IgD-negative memory B cell (primary cell): ENCODE results near the gene KIF2A. TPM values are rescaled to one million over a fixed set of nuclear protein-coding genes. Genes with fewer than 3 reads are reported as not detected.

ENCODE experiments used
- H3K27ac Mint-ChIP-seq, 3 donors: one replicate each; pipeline ENCODE4 v1.8.0; 2020 to 2022; ENCODE audit warnings: mild to moderate bottlenecking in 3 of 3, mixed read lengths in 3 of 3, moderate library complexity in 1 of 3
- H3K27me3 Mint-ChIP-seq: one replicate; pipeline ENCODE4 v1.8.0; 2021; ENCODE audit warnings: mixed read lengths
- H3K36me3 Mint-ChIP-seq: one replicate; pipeline ENCODE4 v1.8.0; 2020; ENCODE audit warnings: mild to moderate bottlenecking, mixed read lengths
- H3K4me1 Mint-ChIP-seq, 3 donors: one replicate each; pipeline ENCODE4 v1.8.0; 2020 to 2022; ENCODE audit warnings: mixed read lengths in 3 of 3, mild to moderate bottlenecking in 1 of 3
- H3K4me3 Mint-ChIP-seq, 4 donors: one replicate each; pipeline ENCODE4 v1.8.0; 2020 to 2022; ENCODE audit warnings: mild to moderate bottlenecking in 4 of 4, mixed read lengths in 4 of 4, moderate library complexity in 3 of 4
- H3K9me3 Mint-ChIP-seq, 3 donors: one replicate each; pipeline ENCODE4 v1.8.0; 2020 to 2021; ENCODE audit warnings: mixed read lengths in 3 of 3, mild to moderate bottlenecking in 1 of 3
- polyA plus RNA-seq: library from polyadenylated mRNA; unstranded; fragments of 300-500 nt; fragmentation: Illumina TruSeq; gene quantifications from one replicate; pipeline ENCODE4 v1.2.3, GENCODE V29; 2021

The KIF2A gene
- polyA plus RNA-seq, 1 donor from 2014 or later: 61.1 TPM

DNA sequence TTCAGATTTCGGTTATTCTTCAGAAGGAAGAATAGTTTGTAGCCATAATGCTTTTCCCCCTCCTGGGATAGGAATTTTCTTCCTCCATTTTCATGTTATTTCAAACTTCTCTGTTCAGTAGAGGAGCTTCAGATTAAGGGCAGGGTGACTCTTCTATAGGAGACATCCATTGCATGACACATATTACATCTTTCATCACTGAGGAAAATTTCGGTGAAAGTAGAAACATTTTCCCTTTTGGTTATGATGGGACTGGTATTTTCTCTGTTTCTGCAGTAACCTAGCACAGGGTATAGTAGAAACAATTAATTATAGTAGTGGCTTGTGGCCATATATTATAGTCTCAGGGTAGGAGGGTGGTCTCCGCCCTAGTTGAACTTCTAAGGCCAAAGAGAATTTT is 107.7 kb downstream of the KIF2A start:
- Mint-ChIP-seq H3K36me3 (no peaks in the 10 kb centered on the region), H3K4me1 (peaks cover 15 to 19% (median 15%) of the 10 kb centered on the region in 3 donors), H3K27me3 (peaks cover 4% of the 10 kb centered on the region), H3K4me3 (peak overlapping the region; percentile 93 to 95 (median 94)), H3K27ac (peak overlapping the region in 2 of 3 donors; percentile 61 to 92), H3K9me3 (no peaks in the 10 kb centered on the region)

DNA sequence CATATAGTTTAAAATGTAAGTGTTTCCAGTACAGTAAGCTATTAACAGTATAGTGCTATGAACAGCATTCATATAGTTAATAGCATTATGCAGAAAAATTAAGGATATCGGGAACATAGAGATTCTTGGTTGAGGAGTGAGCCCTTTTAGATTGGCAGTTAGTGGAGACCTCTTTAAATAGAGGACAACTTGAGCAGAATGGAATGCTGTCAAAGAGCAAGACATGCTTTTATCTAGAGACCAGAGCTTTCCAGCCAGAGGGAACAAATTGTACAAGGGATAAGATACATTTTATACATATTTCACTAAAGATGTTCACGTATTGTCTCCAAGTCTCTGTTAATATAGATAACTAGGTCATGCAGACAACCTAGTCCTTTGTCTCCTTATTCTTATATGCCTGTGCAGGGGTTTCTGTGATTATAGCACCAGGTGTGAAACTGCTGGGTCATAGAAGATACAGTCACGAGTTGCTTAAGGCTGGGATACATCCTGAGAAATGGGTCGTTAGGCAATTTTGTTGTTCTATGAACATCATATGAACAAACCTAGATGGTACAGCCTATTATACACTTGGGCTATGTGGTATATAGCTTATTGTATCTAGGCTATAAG is 112.6 kb downstream of the KIF2A start:
- Mint-ChIP-seq H3K36me3 (peaks cover under 1% of the 10 kb centered on the region), H3K27me3 (no peaks in the 10 kb centered on the region), H3K4me3 (peak overlapping the region in 1 of 4 donors; percentile 44), H3K27ac (no peak overlapping the region), H3K4me1 (peaks cover 10 to 17% (median 12%) of the 10 kb centered on the region in 3 donors), H3K9me3 (no peaks in the 10 kb centered on the region)

DNA sequence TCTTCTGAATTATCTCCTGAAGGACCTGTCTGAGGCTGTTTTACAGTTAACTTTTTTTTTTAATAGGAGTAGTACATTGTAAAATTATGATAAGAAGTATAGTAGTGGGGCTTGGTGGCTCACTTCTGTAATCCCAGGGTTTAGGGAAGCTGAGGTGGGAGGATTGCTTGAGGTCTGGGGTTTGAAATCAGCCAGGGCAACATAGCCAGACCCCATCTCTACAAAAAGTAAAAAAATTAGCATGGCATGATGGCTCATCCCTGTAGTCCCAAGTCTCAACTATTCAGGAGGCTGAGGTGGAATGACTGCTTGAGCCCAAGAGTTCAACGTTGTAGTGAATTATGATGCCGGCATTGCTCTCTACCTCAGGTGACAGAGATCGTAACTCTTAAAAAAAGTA is 113.6 kb downstream of the KIF2A start:
- no peaks in the 10 kb centered on the region for H3K27me3 Mint-ChIP-seq
- peaks cover 4% of the 10 kb centered on the region for H3K36me3 Mint-ChIP-seq
- no peak overlapping the region for H3K27ac Mint-ChIP-seq

DNA sequence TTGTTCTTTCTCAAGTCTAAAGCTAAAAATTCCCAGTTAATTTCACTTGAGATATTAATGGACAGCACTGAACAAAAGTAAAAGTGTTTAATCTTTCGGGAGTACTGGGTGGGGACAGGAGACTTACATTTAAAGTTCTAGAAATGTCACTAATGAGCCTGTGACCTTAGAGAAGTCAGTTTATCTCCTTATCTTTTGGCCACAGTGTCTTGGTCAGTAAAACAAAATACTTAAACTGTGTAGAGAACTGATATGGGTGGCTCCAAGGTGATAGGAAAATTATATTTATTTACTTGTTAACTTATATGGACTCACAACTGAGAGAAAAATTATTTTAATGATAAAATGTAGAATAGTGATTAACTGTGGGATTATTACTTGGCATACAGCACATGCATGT is 115.4 kb downstream of the KIF2A start:
- peaks cover 4% of the 10 kb centered on the region for H3K36me3 Mint-ChIP-seq
- no peak overlapping the region for H3K4me3 Mint-ChIP-seq
- H3K27ac Mint-ChIP-seq: no peak overlapping the region
- H3K9me3 Mint-ChIP-seq: no peaks in the 10 kb centered on the region
- H3K4me1 Mint-ChIP-seq: peaks cover 6 to 10% (median 10%) of the 10 kb centered on the region in 3 donors
- H3K27me3 Mint-ChIP-seq: no peaks in the 10 kb centered on the region

More for the DNA sequence above, 113.6 kb downstream of the KIF2A start:
- H3K4me3 Mint-ChIP-seq: no peak overlapping the region
- H3K4me1 Mint-ChIP-seq: peaks cover 6 to 14% (median 8%) of the 10 kb centered on the region in 3 donors
- no peaks in the 10 kb centered on the region for H3K9me3 Mint-ChIP-seq

DNA sequence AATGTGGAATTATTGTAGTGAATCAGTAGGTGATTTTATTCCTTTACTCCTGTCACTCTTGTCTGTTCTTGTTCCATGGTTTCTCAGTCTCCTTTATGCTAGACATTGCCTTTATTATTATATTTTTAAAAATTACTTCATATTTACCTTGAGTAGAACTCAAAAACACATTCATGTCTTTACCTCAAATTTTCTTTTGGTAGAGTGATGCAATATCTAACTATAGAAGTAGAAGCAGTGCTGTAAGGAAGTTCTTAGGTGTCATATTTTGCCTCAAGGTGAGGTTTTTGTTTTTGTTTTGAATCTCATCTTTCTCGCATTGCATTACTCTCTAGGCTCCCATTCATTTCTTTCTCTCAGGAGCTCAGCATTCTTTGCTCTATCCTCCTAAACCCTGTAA is 118.8 kb downstream of the KIF2A start:
- Mint-ChIP-seq H3K4me3 (no peak overlapping the region), H3K4me1 (peaks cover 3 to 8% (median 4%) of the 10 kb centered on the region in 3 donors), H3K27me3 (no peaks in the 10 kb centered on the region), H3K36me3 (peaks cover 4% of the 10 kb centered on the region), H3K9me3 (no peaks in the 10 kb centered on the region), H3K27ac (no peak overlapping the region)

DNA sequence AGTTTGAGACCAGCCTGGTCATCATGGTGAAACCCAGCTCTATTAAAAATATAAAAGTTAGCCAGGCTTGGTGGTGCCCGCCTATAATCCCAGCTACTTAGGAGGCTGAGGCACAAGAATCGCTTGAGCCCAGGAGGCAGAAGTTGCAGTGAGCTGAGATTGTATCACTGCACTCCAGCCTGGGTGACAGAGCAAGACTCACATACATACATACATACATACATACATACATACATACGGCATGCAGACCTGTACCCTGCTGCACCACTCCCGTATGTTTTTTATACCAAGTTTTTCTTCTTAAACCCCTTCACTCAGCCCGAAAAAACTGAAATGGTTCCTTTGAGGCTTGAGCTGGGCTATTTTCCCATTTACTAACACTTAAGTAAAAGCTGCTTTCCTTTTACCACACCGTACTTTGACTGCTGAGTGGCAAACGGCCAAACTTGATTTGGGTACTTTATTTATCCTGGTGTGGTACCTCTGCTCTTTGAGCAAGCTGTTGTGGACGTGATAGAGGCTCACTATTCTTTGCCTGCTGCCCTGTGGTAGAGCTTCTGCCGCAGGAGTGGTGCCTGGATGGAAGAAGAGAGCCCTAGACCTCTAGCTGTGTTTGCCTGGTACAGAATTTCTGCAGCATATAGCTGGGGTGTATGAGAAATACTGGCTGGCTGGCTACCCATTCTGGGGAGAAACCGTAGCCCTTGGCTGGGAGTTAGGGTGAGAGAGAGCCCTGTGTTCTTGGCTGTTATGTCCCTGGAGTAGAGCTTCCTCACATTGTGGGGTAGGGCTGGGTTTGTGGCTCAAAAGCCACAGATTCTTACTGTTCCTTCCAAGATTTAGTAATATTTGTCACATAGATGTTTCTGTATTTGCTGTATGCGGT is 126.0 kb downstream of the KIF2A start:
- Mint-ChIP-seq H3K27ac (no peak overlapping the region), H3K4me3 (no peak overlapping the region), H3K9me3 (no peaks in the 10 kb centered on the region), H3K4me1 (peaks cover 3 to 25% (median 15%) of the 10 kb centered on the region in 3 donors), H3K36me3 (no peaks in the 10 kb centered on the region), H3K27me3 (no peaks in the 10 kb centered on the region)

DNA sequence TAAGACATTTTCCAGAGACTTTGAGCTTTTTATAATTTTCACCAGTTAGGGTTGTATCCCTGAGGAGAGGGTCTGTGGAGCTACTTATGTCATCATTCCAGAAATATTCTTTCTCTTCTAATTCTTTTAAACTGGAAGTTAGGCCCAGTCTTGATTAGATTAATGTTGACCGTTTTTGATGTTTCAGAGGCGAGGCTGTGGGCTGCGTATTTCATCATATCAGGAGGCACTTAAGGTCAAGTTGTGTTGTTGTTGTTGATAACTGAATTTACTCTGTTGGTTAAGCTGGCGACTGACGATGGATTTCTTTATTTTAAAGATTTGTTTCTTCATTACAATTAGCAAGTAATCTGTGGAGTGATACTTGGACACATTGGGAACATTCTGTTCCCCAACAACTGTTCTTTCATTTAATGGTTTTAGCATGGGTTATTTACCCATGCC is 126.6 kb downstream of the KIF2A start:
- no peak overlapping the region for H3K4me3 Mint-ChIP-seq
- H3K9me3 Mint-ChIP-seq: no peaks in the 10 kb centered on the region
- no peaks in the 10 kb centered on the region for H3K27me3 Mint-ChIP-seq
- peaks cover 3 to 25% (median 17%) of the 10 kb centered on the region in 3 donors for H3K4me1 Mint-ChIP-seq
- H3K27ac Mint-ChIP-seq: no peak overlapping the region
- H3K36me3 Mint-ChIP-seq: no peaks in the 10 kb centered on the region

Other genes starting within 250 kb of the KIF2A start
- 37.7 TPM for gene DIMT1, start 97.7 kb downstream of the KIF2A start, polyA plus RNA-seq
- 5.7 TPM for gene IPO11, start 106.6 kb downstream of the KIF2A start, polyA plus RNA-seq